BE2C (cell line): ENCODE data around the gene KLF2.

Experiments
- DNase-seq: peaks from one replicate; pipeline ENCODE4 v3.0.0-alpha.2; 2020
- H3K27me3 ChIP-seq: fragments of 250-450 bp; sonication (Bioruptor Pico); 2 replicates; pipeline ENCODE4 v1.5.1; 2020; ENCODE audit warnings: mild to moderate bottlenecking
- H3K36me3 ChIP-seq: fragments of 250-450 bp; sonication (Bioruptor Pico); 2 replicates; pipeline ENCODE4 v1.5.1; 2020; ENCODE audit warnings: mild to moderate bottlenecking
- H3K4me1 ChIP-seq: fragments of 250-450 bp; sonication (Bioruptor Pico); 2 replicates; pipeline ENCODE4 v1.5.1; 2020
- H3K4me3 ChIP-seq: 2 replicates; pipeline ENCODE4 v1.5.1; 2011; ENCODE audit warnings: low read depth, low read length
- H3K9me3 ChIP-seq: fragments of 250-450 bp; sonication (Bioruptor Pico); 2 replicates; pipeline ENCODE4 v1.5.1; 2020
- CTCF ChIP-seq: IDR thresholded peaks from 2 replicates; pipeline ENCODE4 v1.5.1; 2012; ENCODE audit warnings: mild to moderate bottlenecking, low read depth, low read length

KLF2 gene

DNA sequence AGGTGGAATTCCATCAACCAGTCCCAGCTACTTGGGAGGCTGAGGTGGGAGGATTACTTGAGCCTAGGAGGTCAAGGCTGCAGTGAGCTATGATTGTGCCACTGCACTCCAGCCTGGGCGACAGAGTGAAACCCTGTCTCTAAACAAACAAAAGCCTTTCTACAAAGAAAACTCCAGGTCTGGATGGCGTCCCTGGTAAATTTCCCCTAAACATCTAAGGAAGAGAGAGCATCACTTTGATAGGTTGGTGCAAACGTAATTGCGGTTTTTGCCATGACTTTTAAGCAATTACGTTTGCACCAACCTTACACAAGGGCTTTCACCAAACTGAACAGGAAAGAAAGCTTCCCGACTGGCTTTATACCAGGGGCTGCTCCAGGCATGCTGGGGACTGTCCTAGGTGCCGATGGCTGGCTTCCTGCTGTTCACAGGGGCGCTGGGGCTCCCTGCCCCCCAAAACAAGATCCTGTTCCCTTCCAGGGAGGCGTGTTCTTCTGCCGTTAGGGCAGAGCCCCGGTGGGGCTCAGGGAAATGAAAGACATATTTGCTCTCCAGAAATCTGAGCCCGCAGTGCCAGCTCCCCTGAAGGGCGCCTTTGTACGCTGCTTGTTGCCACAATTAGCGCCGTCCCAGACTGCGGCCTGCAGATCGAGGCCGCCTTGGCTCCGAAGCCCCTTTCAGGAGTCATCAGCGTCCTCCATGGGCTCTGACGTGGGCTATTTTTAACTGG, 38.7 kb upstream of the KLF2 start:
- no peaks in the 10 kb centered on the region for H3K27me3 ChIP-seq
- H3K4me1 ChIP-seq: no peaks in the 10 kb centered on the region
- no peak for DNase-seq
- no peaks in the 10 kb centered on the region for H3K36me3 ChIP-seq
- no peak for TF ChIP-seq CTCF
- H3K4me3 ChIP-seq: no peak overlapping the region
- H3K9me3 ChIP-seq: peaks cover 4% of the 10 kb centered on the region

DNA sequence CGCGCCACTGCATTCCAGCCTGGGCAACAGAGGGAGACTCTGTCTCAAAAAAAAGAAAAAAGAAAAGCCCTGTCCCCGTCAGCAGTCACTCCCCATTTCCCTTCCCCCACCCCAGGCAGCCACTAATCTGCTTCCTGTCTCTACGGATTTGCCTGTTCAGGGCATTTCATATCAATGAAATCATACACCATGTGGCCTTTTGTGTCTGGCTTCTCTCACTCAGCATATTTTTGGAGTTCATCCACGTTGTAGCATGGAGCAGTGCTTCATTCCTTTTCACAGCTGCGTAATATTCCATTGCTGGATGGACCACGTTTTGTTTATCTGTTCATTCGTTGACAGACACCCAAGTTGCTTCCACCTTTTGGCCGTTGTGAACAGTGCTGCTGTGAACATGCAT, 36.1 kb upstream of the KLF2 start:
- no peaks in the 10 kb centered on the region for H3K36me3 ChIP-seq
- peaks cover 4% of the 10 kb centered on the region for H3K9me3 ChIP-seq
- H3K4me1 ChIP-seq: no peaks in the 10 kb centered on the region
- no peak for TF ChIP-seq CTCF
- no peaks in the 10 kb centered on the region for H3K27me3 ChIP-seq
- DNase-seq: no peak
- no peak overlapping the region for H3K4me3 ChIP-seq

- DNase-seq: no peak
- Histone ChIP-seq H3K4me3 (no peak overlapping the region), H3K27me3 (no peaks in the 10 kb centered on the region), H3K9me3 (peaks cover 4% of the 10 kb centered on the region), H3K4me1 (no peaks in the 10 kb centered on the region), H3K36me3 (no peaks in the 10 kb centered on the region)
- TF ChIP-seq CTCF: no peak
Measured at GRCh38 chr19:16289594-16289993, 35.0 kb upstream of the KLF2 start.

GRCh38 chr19:16290692-16291091, 33.9 kb upstream of the KLF2 start:
- no peaks in the 10 kb centered on the region for H3K27me3 ChIP-seq
- no peak for TF ChIP-seq CTCF
- DNase-seq: no peak
- H3K4me3 ChIP-seq: no peak overlapping the region
- H3K4me1 ChIP-seq: no peaks in the 10 kb centered on the region
- H3K9me3 ChIP-seq: peaks cover 4% of the 10 kb centered on the region
- no peaks in the 10 kb centered on the region for H3K36me3 ChIP-seq

DNA sequence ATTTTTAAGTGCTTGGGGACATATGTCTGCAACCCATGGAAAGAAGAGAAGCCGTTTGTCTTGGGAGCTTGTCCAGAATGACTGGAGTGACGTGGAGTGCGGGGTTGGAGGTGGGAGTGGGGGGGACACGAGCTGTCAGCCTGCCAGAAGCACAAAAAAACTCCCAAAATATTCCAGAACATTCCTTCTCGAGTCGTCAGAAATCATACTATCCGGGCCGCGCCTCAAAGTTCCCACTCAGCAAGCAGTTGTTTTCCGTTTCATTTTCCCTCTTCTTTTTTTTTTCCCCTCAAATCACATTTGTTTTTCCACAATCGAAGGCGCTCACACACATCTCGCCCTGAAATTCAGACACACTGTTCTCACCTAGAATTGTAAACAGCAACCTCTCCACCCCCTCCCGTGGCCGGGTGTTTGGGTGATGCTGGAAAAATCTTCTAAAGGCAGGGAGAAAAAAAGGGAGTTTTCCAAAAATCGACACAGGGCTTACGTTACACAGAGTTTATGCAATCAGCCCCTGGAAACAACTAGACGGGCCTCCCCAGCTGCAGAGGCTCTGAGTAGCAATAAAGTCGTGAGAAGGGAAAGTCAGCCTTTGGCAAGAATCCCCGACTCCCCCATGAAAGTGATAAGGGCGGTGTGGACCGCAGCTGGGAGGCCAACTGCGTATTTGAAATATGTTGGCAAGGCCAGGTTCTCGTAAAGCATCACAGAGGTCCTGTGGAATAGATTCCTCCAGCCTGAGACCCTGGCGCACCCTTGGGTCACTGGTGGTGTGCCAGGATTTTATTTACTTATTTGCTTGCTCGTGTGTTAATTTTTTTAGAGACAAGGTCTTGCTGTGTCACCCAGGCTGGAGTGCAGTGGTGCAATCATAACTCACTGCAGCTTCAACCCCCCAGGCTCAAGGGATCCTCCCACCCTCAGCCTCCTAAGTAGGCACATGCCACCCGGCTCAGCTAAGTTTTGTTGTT, 31.2 kb upstream of the KLF2 start:
- Histone ChIP-seq H3K4me3 (no peak overlapping the region), H3K36me3 (no peaks in the 10 kb centered on the region), H3K9me3 (peaks cover 4% of the 10 kb centered on the region), H3K27me3 (no peaks in the 10 kb centered on the region), H3K4me1 (no peaks in the 10 kb centered on the region)
- no peak for DNase-seq
- TF ChIP-seq CTCF: no peak

GRCh38 chr19:16295057-16295456, 29.6 kb upstream of the KLF2 start:
- Histone ChIP-seq H3K4me1 (no peaks in the 10 kb centered on the region), H3K4me3 (no peak overlapping the region), H3K36me3 (no peaks in the 10 kb centered on the region), H3K27me3 (no peaks in the 10 kb centered on the region), H3K9me3 (no peaks in the 10 kb centered on the region)
- DNase-seq: no peak
- TF ChIP-seq CTCF: no peak
